A673 (cell line): ENCODE results near the gene EMC1. TPM values are rescaled to one million over a fixed set of nuclear protein-coding genes. Genes with fewer than 3 reads are reported as not detected.
A peak's percentile ranks its signal among the peaks of the same experiment; 100 is the strongest.

Experiments
- BruUV-seq: library from RNA; stranded (reverse); fragments of 400-500 nt; replicated peaks from 2 replicates; lab custom pipeline; 2021; lab: Mats Ljungman, UMichigan
- CTCF ChIA-PET: fragments of 300-600 bp; sonication (Branson Sonifier 250); formaldehyde crosslinking; loops from one replicate; lab custom pipeline; 2022; ENCODE audit warnings: antibody characterized with exemption; lab: Charles Lee
- POLR2A ChIA-PET: fragments of 300-600 bp; sonication (Branson Sonifier 250); formaldehyde crosslinking; loops from one replicate; lab custom pipeline; 2022; ENCODE audit warnings: antibody characterized with exemption; ENCODE audit not compliant: low non-redundant PET; lab: Charles Lee
- DNase-seq: peaks from one replicate; pipeline ENCODE4 v3.0.0-alpha.2; 2015; ENCODE audit warnings: low spot score
- H3K27ac ChIP-seq: fragments of 200-600 bp; sonication (generic); 2 replicates; pipeline ENCODE4 v1.5.1; 2016; ENCODE audit warnings: mixed run types, low read depth, mild to moderate bottlenecking, mixed read lengths, antibody characterized with exemption, low read length; ENCODE audit not compliant: poor library complexity, severe bottlenecking
- H3K27me3 ChIP-seq: fragments of 200-600 bp; sonication (generic); replicated peaks from 2 replicates; pipeline ENCODE4 v1.6.1; 2017; ENCODE audit warnings: mixed run types, low read depth, mild to moderate bottlenecking, mixed read lengths, antibody characterized with exemption, low read length; ENCODE audit not compliant: insufficient read depth, poor library complexity
- H3K36me3 ChIP-seq: fragments of 200-600 bp; sonication (generic); 2 replicates; pipeline ENCODE4 v1.6.1; 2016; ENCODE audit warnings: mixed run types, mild to moderate bottlenecking, mixed read lengths, antibody characterized with exemption, low read length; ENCODE audit not compliant: insufficient read depth, poor library complexity, severe bottlenecking
- H3K4me1 ChIP-seq: fragments of 200-600 bp; sonication (generic); 2 replicates; pipeline ENCODE4 v1.6.1; 2017; ENCODE audit warnings: mixed run types, mild to moderate bottlenecking, mixed read lengths, antibody characterized with exemption, low read length; ENCODE audit not compliant: insufficient read depth, poor library complexity, severe bottlenecking
- H3K4me3 ChIP-seq: fragments of 200-600 bp; sonication (generic); 2 replicates; pipeline ENCODE4 v1.5.1; 2016; ENCODE audit warnings: low read depth, mixed run types, mild to moderate bottlenecking, mixed read lengths, low read length; ENCODE audit not compliant: poor library complexity, severe bottlenecking
- H3K9me3 ChIP-seq: fragments of 200-600 bp; sonication (generic); 2 replicates; pipeline ENCODE4 v1.6.1; 2016; ENCODE audit warnings: mixed run types, low read depth, mild to moderate bottlenecking, mixed read lengths, antibody characterized with exemption, low read length; ENCODE audit not compliant: poor library complexity, severe bottlenecking
- EZH2 ChIP-seq: fragments of 200-600 bp; sonication (generic); IDR thresholded peaks from 2 replicates; pipeline ENCODE4 v1.6.1; 2017; ENCODE audit warnings: borderline replicate concordance, low read depth, mild to moderate bottlenecking, mixed read lengths, antibody characterized with exemption, low read length; ENCODE audit not compliant: poor library complexity, severe bottlenecking
- intact Hi-C: fragments of 100-400 bp; cut with micrococcal nuclease; formaldehyde crosslinking; loops from one replicate; pipeline ENCODE4 v1.10.0; 2022; ENCODE audit not compliant: unreplicated experiment
- total RNA-seq: library from RNA; stranded (reverse); gene quantifications from 2 replicates; pipeline ENCODE4 v1.2.3, GENCODE V29; 2021
- TF ChIP-seq, protein P1 (sequence below): fragments of 300-800, 200-600 bp; sonication (generic); conservative IDR thresholded peaks from 2 replicates; pipeline ENCODE4 v1.5.1; 2017; ENCODE audit warnings: low read depth, mild to moderate bottlenecking, antibody characterized with exemption, low read length, moderate library complexity, mixed read lengths

Gene EMC1
- total RNA-seq, 1 experiment from 2014 or later, result 84.3 TPM

DNA sequence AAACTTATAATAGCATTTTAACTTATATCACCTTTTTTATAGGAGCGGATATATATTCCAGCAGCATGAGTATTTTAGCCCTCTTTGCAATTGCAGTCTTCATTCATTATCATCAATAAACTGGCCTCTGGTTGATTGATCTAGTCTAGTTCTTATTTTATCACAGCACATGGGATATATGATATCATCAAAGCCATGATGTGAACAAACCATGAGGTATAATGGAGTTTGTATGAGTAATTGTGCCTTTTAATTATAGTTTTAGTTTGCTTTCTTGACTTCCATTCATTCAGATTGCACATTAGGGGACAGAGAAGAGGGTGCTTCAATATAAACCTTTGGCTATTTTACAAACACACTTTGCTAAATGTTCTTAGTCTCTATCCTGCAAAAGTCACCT lies 37.7 kb downstream of the EMC1 start:
- intact Hi-C loops, result no loop called here
- Histone ChIP-seq H3K4me1 (peaks cover 15% of the 10 kb centered on the region), H3K27me3 (no peaks in the 10 kb centered on the region), H3K9me3 (no peaks in the 10 kb centered on the region), H3K4me3 (no peak overlapping the region), H3K27ac (no peak overlapping the region), H3K36me3 (peaks cover 55% of the 10 kb centered on the region)
- CTCF ChIA-PET, result no interaction called here
- BruUV-seq, result no TSS peak
- no peak for DNase-seq
- no peak for TF ChIP-seq EZH2
- TF ChIP-seq, protein P1, sequence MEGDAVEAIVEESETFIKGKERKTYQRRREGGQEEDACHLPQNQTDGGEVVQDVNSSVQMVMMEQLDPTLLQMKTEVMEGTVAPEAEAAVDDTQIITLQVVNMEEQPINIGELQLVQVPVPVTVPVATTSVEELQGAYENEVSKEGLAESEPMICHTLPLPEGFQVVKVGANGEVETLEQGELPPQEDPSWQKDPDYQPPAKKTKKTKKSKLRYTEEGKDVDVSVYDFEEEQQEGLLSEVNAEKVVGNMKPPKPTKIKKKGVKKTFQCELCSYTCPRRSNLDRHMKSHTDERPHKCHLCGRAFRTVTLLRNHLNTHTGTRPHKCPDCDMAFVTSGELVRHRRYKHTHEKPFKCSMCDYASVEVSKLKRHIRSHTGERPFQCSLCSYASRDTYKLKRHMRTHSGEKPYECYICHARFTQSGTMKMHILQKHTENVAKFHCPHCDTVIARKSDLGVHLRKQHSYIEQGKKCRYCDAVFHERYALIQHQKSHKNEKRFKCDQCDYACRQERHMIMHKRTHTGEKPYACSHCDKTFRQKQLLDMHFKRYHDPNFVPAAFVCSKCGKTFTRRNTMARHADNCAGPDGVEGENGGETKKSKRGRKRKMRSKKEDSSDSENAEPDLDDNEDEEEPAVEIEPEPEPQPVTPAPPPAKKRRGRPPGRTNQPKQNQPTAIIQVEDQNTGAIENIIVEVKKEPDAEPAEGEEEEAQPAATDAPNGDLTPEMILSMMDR, result no peak
- POLR2A ChIA-PET, result no interaction called here

DNA sequence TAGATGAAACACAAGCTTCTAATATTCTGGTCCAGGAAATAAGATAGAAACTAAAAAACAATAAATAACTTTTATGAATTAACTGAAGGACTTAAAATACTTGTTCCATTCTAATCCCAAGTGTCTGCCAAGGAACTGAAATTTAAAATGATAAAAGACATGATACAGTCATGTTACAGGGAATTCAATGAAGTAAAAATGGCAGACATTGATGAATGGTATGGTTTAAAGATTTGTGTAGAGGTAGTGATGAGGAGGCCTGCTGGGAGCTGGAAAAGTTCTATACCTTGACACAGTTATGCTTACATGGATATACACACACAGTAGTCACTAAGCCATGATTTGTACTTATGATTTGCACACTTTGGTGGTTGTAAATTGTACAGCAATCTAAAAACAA lies 39.2 kb downstream of the EMC1 start:
- intact Hi-C loops, result no loop called here
- H3K9me3 ChIP-seq, result no peaks in the 10 kb centered on the region
- POLR2A ChIA-PET, result no interaction called here
- H3K4me3 ChIP-seq, result peak overlapping the region; percentile 19
- BruUV-seq, result no TSS peak
- CTCF ChIA-PET, result interaction anchor here (0.5 kb wide), 1 partner anchor 9 kb away, joined by 4 read pairs; no protein-coding TSS in a partner anchor
- TF ChIP-seq, protein P1, result no peak
- TF ChIP-seq EZH2, result no peak
- H3K36me3 ChIP-seq, result peaks cover 44% of the 10 kb centered on the region
- H3K4me1 ChIP-seq, result peaks cover 15% of the 10 kb centered on the region
- H3K27me3 ChIP-seq, result no peaks in the 10 kb centered on the region
- no peak for DNase-seq
- H3K27ac ChIP-seq, result no peak overlapping the region

DNA sequence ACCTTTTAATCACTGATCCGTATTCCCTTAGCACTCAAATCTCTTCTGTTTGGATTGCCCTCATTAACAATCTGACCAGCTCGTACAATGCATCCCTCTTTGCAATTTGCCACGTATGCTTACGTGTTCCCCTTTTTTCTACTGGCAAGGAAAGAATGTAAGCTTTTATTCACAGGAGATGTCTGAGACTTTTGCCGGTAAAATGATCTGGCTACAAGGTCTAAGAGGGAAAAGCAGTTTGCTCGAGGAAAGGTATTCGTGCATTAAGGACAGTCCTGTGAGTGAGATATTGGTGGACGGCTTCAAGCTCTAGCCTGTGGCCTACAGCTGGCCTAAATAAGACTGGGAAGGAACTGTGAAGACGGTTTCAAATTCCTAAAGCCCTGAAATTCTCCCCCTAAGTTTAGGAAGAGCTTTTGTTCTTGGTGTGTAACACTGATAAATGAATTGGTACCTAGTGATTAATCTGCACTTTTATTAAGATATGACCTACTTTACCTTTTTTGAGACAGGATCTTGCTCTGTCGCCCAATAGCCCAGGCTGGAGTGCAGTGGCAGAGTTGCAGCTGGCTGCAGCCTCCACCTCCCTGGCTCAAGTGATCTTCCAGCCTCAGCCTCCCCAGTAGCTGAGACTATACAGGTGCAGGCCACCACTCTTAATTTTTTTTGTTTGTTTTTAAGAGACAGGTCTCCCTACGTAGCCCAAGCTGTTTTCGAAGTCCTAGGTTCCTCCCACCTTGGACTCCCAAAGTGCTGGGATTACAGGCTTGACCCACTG lies 40.4 kb downstream of the EMC1 start:
- CTCF ChIA-PET, result no interaction called here
- peak overlapping the region; percentile 98 for H3K4me3 ChIP-seq
- H3K27me3 ChIP-seq, result no peaks in the 10 kb centered on the region
- peaks cover 19% of the 10 kb centered on the region for H3K4me1 ChIP-seq
- TSS peak; percentile 63 for BruUV-seq
- peak overlapping the region; percentile 97 for H3K27ac ChIP-seq
- no peaks in the 10 kb centered on the region for H3K9me3 ChIP-seq
- POLR2A ChIA-PET, result interaction anchor here (0.6 kb wide), 1 partner anchor 257 kb away, joined by 3 read pairs; no protein-coding TSS in a partner anchor
- intact Hi-C loops, result no loop called here
- DNase-seq, result no peak
- TF ChIP-seq, protein P1, result no peak
- no peak for TF ChIP-seq EZH2
- peaks cover 32% of the 10 kb centered on the region for H3K36me3 ChIP-seq
